Measurements from ENCODE around the gene SPG21.

Gene SPG21, protein sequence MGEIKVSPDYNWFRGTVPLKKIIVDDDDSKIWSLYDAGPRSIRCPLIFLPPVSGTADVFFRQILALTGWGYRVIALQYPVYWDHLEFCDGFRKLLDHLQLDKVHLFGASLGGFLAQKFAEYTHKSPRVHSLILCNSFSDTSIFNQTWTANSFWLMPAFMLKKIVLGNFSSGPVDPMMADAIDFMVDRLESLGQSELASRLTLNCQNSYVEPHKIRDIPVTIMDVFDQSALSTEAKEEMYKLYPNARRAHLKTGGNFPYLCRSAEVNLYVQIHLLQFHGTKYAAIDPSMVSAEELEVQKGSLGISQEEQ

GRCh38 chr15:64989416-64990167 lies at the start of gene SPG21:
Gene SPG21, minus strand, starts transcription at chr15:64989914. Its CDS starts 6,345 bp downstream, at chr15:64983569.
- TF ChIP-seq, protein P1, sequence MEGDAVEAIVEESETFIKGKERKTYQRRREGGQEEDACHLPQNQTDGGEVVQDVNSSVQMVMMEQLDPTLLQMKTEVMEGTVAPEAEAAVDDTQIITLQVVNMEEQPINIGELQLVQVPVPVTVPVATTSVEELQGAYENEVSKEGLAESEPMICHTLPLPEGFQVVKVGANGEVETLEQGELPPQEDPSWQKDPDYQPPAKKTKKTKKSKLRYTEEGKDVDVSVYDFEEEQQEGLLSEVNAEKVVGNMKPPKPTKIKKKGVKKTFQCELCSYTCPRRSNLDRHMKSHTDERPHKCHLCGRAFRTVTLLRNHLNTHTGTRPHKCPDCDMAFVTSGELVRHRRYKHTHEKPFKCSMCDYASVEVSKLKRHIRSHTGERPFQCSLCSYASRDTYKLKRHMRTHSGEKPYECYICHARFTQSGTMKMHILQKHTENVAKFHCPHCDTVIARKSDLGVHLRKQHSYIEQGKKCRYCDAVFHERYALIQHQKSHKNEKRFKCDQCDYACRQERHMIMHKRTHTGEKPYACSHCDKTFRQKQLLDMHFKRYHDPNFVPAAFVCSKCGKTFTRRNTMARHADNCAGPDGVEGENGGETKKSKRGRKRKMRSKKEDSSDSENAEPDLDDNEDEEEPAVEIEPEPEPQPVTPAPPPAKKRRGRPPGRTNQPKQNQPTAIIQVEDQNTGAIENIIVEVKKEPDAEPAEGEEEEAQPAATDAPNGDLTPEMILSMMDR (IDR thresholded peaks at IDR 0.05; ENCODE audit: extremely low read depth, missing control alignments), result no peak
- peak; percentile 97 for DNase-seq (ENCODE audit: low spot score)

DNA sequence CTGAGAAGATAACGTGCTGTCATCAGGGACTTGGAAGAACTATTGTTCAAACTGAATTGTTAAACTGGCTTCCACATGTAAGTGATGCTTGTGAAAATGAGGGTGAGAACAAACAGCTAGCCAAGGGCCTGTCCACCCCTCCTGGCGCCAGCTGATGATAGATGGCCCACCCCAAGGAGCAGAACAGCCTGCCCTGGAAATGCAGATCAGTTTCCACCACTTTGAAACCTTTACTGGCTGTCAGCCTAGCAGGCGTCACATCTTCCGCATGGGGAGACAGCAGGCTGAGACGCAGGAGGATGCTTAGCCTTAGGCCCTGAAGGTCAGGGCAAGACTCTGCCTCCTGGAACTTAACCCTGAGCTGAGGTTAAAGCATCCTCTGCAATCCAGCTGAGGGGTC lies 49.1 kb upstream of the SPG21 start:
- DNase-seq (ENCODE audit: low spot score), result no peak
- TF ChIP-seq, protein P1 (IDR thresholded peaks at IDR 0.05; ENCODE audit: extremely low read depth, missing control alignments), result no peak

DNA sequence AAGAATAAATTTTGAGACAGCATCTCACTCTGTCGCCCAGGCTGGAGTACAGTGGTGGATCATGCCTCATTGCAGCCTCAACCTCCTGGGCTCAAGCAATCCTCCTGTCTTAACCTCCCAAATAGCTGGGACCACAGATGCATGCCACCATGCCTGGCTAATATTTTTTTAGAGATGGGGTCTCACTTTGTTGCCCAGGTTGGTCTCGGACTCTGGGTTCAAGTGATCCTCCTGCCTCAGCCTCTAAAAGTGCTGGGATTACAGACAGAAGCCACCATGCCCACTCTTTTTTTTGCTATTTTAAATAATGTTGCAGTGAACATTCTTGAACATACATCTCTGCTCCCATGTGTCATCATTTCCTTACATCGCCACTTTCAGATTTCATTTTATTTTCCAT lies 48.7 kb upstream of the SPG21 start:
- TF ChIP-seq, protein P1 (IDR thresholded peaks at IDR 0.05; ENCODE audit: extremely low read depth, missing control alignments), result no peak
- DNase-seq (ENCODE audit: low spot score), result no peak

- TF ChIP-seq, protein P1 (IDR thresholded peaks at IDR 0.05; ENCODE audit: extremely low read depth, missing control alignments), result no peak
- no peak for DNase-seq (ENCODE audit: low spot score)
Observed at GRCh38 chr15:65037309-65037708, 47.6 kb upstream of the SPG21 start.

- TF ChIP-seq, protein P1 (IDR thresholded peaks at IDR 0.05; ENCODE audit: extremely low read depth, missing control alignments), result no peak
- DNase-seq (ENCODE audit: low spot score), result no peak
Observed at GRCh38 chr15:65034719-65035118, 45.0 kb upstream of the SPG21 start.

- TF ChIP-seq, protein P1 (IDR thresholded peaks at IDR 0.05; ENCODE audit: extremely low read depth, missing control alignments), result peak; percentile 55
- no peak for DNase-seq (ENCODE audit: low spot score)
Observed at GRCh38 chr15:65033659-65034269, 44.0 kb upstream of the SPG21 start.

All from GM20000 (cell line).